ELR (cell line): ENCODE data around the gene SPIRE2.
"Not testable (repeated sequence)": the region's sequence is repeated elsewhere in the genome, so short reads cannot be mapped to it uniquely, and the experiment has no call there.

Experiments
- DNase-seq: peaks from one replicate; pipeline ENCODE4 v3.0.0-alpha.2; 2015; ENCODE audit warnings: low read depth

SPIRE2 gene

GRCh38 chr16:89869911-89870310, 41.6 kb downstream of the SPIRE2 start:
- no peak for DNase-seq

GRCh38 chr16:89870440-89870839, 42.2 kb downstream of the SPIRE2 start:
- DNase-seq: no peak

- no peak for DNase-seq
These were observed 43.6 kb downstream of the SPIRE2 start for GRCh38 chr16:89871895-89872294.

GRCh38 chr16:89873109-89873971, 45.1 kb downstream of the SPIRE2 start, which contains the start of gene TCF25:
TSS of gene TCF25 (plus strand) at chr16:89873592. CDS start at chr16:89873668, 76 bp downstream.
- DNase-seq: peak; percentile 89

GRCh38 chr16:89873972-89874689, 45.9 kb downstream of the SPIRE2 start:
- peak; percentile 95 for DNase-seq

GRCh38 chr16:89879123-89879522, 50.8 kb downstream of the SPIRE2 start:
- DNase-seq: not testable (repeated sequence)

- DNase-seq: no peak
These were observed 52.4 kb downstream of the SPIRE2 start for GRCh38 chr16:89880477-89881367.

- DNase-seq: no peak
These were observed 53.1 kb downstream of the SPIRE2 start for GRCh38 chr16:89881368-89881730.

- no peak for DNase-seq
These were observed 55.2 kb downstream of the SPIRE2 start for GRCh38 chr16:89883346-89884040.

GRCh38 chr16:89884041-89884421, 55.8 kb downstream of the SPIRE2 start:
- DNase-seq: no peak

GRCh38 chr16:89887243-89887642, 59.0 kb downstream of the SPIRE2 start:
- no peak for DNase-seq

- DNase-seq: no peak
These were observed 61.9 kb downstream of the SPIRE2 start for GRCh38 chr16:89890200-89890599.

GRCh38 chr16:89890886-89891657, 62.8 kb downstream of the SPIRE2 start:
- no peak for DNase-seq

GRCh38 chr16:89892055-89892630, 63.9 kb downstream of the SPIRE2 start:
- DNase-seq: no peak

- no peak for DNase-seq
These were observed 64.4 kb downstream of the SPIRE2 start for GRCh38 chr16:89892635-89893034.

- DNase-seq: no peak
These were observed 65.6 kb downstream of the SPIRE2 start for GRCh38 chr16:89893642-89894548.

- no peak for DNase-seq
These were observed 67.4 kb downstream of the SPIRE2 start for GRCh38 chr16:89895482-89896250.

- DNase-seq: no peak
These were observed 68.9 kb downstream of the SPIRE2 start for GRCh38 chr16:89897204-89897603.
